ENCODE measurements around the gene PARVA. TPM values are rescaled to one million over a fixed set of nuclear protein-coding genes. Genes with fewer than 3 reads are reported as not detected.

Gene PARVA
- total RNA-seq, 1 donor from 2014 or later: 106 TPM

GRCh38 chr11:12565406-12565805 is 188.0 kb downstream of the PARVA start:
- H3K4me2 ChIP-seq (ENCODE audit: low read length): no peak overlapping the region
- H4K20me1 ChIP-seq (ENCODE audit: insufficient read depth, low read length): no peaks in the 10 kb centered on the region
- Mint-ChIP-seq H3K4me3 (ENCODE audit: unreplicated experiment) (no peak overlapping the region), H3K9me3 (ENCODE audit: unreplicated experiment) (peaks cover 7% of the 10 kb centered on the region), H3K27me3 (ENCODE audit: low read depth, unreplicated experiment) (no peaks in the 10 kb centered on the region), H3K4me1 (ENCODE audit: low read depth, unreplicated experiment) (peaks cover 16% of the 10 kb centered on the region), H3K36me3 (ENCODE audit: low read depth, unreplicated experiment) (peaks cover 3% of the 10 kb centered on the region), H3K27ac (ENCODE audit: unreplicated experiment) (no peak overlapping the region)
- DNase-seq (ENCODE audit: low read depth) (no peak), FAIRE-seq (no peak)
- no peak overlapping the region for H2AFZ ChIP-seq (ENCODE audit: low read depth, low read length)
- TF ChIP-seq CTCF (IDR thresholded peaks at IDR 0.05; ENCODE audit: insufficient read depth, low read depth, low read length) (no peak), EZH2 (IDR thresholded peaks at IDR 0.05; ENCODE audit: insufficient read depth, low read length) (no peak)
- H3K9ac ChIP-seq (ENCODE audit: low read length): no peak overlapping the region
- peaks cover 5% of the 10 kb centered on the region for H3K9me3 ChIP-seq (ENCODE audit: insufficient read depth, low read depth, low read length)
- H3K27ac ChIP-seq (ENCODE audit: low read depth, low read length): no peak overlapping the region
- H3K36me3 ChIP-seq (ENCODE audit: insufficient read depth, low read length): no peaks in the 10 kb centered on the region
- H3K27me3 ChIP-seq (ENCODE audit: insufficient read depth, low read length): no peaks in the 10 kb centered on the region
- no peak overlapping the region for H3K4me3 ChIP-seq (ENCODE audit: insufficient read depth, low read depth, low read length)
- no peaks in the 10 kb centered on the region for H3K4me1 ChIP-seq (ENCODE audit: insufficient read depth, low read length)
- no peaks in the 10 kb centered on the region for H3K79me2 ChIP-seq (ENCODE audit: insufficient read depth, low read length)

GRCh38 chr11:12567746-12568460 is 190.5 kb downstream of the PARVA start:
- peaks cover 3% of the 10 kb centered on the region for H3K36me3 Mint-ChIP-seq (ENCODE audit: low read depth, unreplicated experiment)
- Histone ChIP-seq H3K9me3 (ENCODE audit: insufficient read depth, low read depth, low read length) (peaks cover 5% of the 10 kb centered on the region), H3K9ac (ENCODE audit: low read length) (no peak overlapping the region), H3K27me3 (ENCODE audit: insufficient read depth, low read length) (no peaks in the 10 kb centered on the region), H3K36me3 (ENCODE audit: insufficient read depth, low read length) (no peaks in the 10 kb centered on the region), H3K4me3 (ENCODE audit: insufficient read depth, low read depth, low read length) (no peak overlapping the region), H3K27ac (ENCODE audit: low read depth, low read length) (no peak overlapping the region), H2AFZ (ENCODE audit: low read depth, low read length) (no peak overlapping the region), H3K4me1 (ENCODE audit: insufficient read depth, low read length) (no peaks in the 10 kb centered on the region), H3K4me2 (ENCODE audit: low read length) (no peak overlapping the region), H3K79me2 (ENCODE audit: insufficient read depth, low read length) (no peaks in the 10 kb centered on the region), H4K20me1 (ENCODE audit: insufficient read depth, low read length) (no peaks in the 10 kb centered on the region)
- DNase-seq (ENCODE audit: low read depth) (no peak), FAIRE-seq (peak; percentile 82)
- TF ChIP-seq EZH2 (IDR thresholded peaks at IDR 0.05; ENCODE audit: insufficient read depth, low read length) (no peak), CTCF (IDR thresholded peaks at IDR 0.05; ENCODE audit: insufficient read depth, low read depth, low read length) (no peak)
- no peaks in the 10 kb centered on the region for H3K27me3 Mint-ChIP-seq (ENCODE audit: low read depth, unreplicated experiment)
- no peak overlapping the region for H3K4me3 Mint-ChIP-seq (ENCODE audit: unreplicated experiment)
- H3K4me1 Mint-ChIP-seq (ENCODE audit: low read depth, unreplicated experiment): peaks cover 11% of the 10 kb centered on the region
- no peak overlapping the region for H3K27ac Mint-ChIP-seq (ENCODE audit: unreplicated experiment)
- H3K9me3 Mint-ChIP-seq (ENCODE audit: unreplicated experiment): peaks cover 9% of the 10 kb centered on the region

Data from astrocyte (in vitro differentiated cells and primary cell).